Type B pancreatic cell (in vitro differentiated cells): ENCODE results near the gene MYDGF. TPM values are rescaled to one million over a fixed set of nuclear protein-coding genes. Genes with fewer than 3 reads are reported as not detected.

Experiments
- DNase-seq: peaks from one replicate; pipeline ENCODE4 v3.0.0; 2021; ENCODE audit warnings: mixed read lengths; ENCODE audit not compliant: unreplicated experiment; ENCODE audit errors: extremely low spot score
- H3K27ac Mint-ChIP-seq: 2 replicates; pipeline ENCODE4 v1.8.0; 2021; ENCODE audit warnings: mild to moderate bottlenecking, mixed read lengths
- H3K27me3 Mint-ChIP-seq: 2 replicates; pipeline ENCODE4 v1.8.0; 2021; ENCODE audit warnings: mixed read lengths
- H3K36me3 Mint-ChIP-seq: 2 replicates; pipeline ENCODE4 v1.8.0; 2021; ENCODE audit warnings: mixed read lengths
- H3K4me1 Mint-ChIP-seq: one replicate; pipeline ENCODE4 v1.8.0; 2021; ENCODE audit warnings: mixed read lengths; ENCODE audit not compliant: unreplicated experiment
- H3K4me3 Mint-ChIP-seq: 2 replicates; pipeline ENCODE4 v1.8.0; 2021; ENCODE audit warnings: mild to moderate bottlenecking, mixed read lengths
- H3K9me3 Mint-ChIP-seq: 2 replicates; pipeline ENCODE4 v1.8.0; 2021; ENCODE audit warnings: mixed read lengths
- total RNA-seq: library from RNA; stranded (reverse); gene quantifications from 2 replicates; pipeline ENCODE4 v1.2.1, GENCODE V29; 2021; ENCODE audit warnings: low replicate concordance
- TF ChIP-seq, protein P1 (sequence below): fragments of 200-600 bp; sonication (generic); conservative IDR thresholded peaks from 2 replicates; pipeline ENCODE4 v1.5.0; 2021; ENCODE audit warnings: antibody characterized with exemption, mild to moderate bottlenecking

Gene MYDGF
- total RNA-seq, 1 donor from 2014 or later = 57.5 TPM

GRCh38 chr19:4697304-4697703 lies 27.2 kb upstream of the MYDGF start:
- TF ChIP-seq, protein P1, sequence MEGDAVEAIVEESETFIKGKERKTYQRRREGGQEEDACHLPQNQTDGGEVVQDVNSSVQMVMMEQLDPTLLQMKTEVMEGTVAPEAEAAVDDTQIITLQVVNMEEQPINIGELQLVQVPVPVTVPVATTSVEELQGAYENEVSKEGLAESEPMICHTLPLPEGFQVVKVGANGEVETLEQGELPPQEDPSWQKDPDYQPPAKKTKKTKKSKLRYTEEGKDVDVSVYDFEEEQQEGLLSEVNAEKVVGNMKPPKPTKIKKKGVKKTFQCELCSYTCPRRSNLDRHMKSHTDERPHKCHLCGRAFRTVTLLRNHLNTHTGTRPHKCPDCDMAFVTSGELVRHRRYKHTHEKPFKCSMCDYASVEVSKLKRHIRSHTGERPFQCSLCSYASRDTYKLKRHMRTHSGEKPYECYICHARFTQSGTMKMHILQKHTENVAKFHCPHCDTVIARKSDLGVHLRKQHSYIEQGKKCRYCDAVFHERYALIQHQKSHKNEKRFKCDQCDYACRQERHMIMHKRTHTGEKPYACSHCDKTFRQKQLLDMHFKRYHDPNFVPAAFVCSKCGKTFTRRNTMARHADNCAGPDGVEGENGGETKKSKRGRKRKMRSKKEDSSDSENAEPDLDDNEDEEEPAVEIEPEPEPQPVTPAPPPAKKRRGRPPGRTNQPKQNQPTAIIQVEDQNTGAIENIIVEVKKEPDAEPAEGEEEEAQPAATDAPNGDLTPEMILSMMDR = no peak
- H3K9me3 Mint-ChIP-seq = no peaks in the 10 kb centered on the region
- H3K27me3 Mint-ChIP-seq = no peaks in the 10 kb centered on the region
- no peak for DNase-seq
- H3K4me1 Mint-ChIP-seq = no peaks in the 10 kb centered on the region
- H3K4me3 Mint-ChIP-seq = no peak overlapping the region
- H3K27ac Mint-ChIP-seq = no peak overlapping the region
- peaks cover 3% of the 10 kb centered on the region for H3K36me3 Mint-ChIP-seq

DNA sequence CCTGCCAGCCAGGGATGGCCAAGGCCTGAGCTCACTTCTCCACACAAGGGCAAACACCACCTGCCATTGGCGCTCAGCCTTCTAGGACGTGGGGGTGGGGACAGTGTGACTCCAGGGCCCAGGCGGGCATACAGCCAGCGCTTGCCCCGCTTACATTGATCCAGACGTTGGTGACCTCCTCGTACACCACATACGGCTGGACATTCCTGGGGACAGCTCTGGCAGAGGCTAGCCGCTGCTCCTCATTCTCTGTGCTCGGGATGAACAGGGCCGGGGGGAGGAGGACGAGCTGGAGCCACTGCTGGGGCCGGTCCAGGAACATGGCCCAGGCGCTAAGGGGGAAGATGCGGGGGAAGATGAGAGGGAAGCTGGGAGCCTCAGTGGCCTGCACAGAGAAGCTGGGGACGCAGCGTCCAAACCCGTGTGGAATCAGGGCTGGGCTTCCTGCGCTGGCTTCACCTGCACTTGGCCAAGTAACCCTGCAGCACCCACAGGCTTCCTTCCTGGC lies 25.1 kb upstream of the MYDGF start:
- Mint-ChIP-seq H3K36me3 (peaks cover 7% of the 10 kb centered on the region), H3K27me3 (no peaks in the 10 kb centered on the region), H3K4me1 (no peaks in the 10 kb centered on the region), H3K27ac (no peak overlapping the region), H3K9me3 (no peaks in the 10 kb centered on the region), H3K4me3 (no peak overlapping the region)
- no peak for DNase-seq
- TF ChIP-seq, protein P1 = no peak

DNA sequence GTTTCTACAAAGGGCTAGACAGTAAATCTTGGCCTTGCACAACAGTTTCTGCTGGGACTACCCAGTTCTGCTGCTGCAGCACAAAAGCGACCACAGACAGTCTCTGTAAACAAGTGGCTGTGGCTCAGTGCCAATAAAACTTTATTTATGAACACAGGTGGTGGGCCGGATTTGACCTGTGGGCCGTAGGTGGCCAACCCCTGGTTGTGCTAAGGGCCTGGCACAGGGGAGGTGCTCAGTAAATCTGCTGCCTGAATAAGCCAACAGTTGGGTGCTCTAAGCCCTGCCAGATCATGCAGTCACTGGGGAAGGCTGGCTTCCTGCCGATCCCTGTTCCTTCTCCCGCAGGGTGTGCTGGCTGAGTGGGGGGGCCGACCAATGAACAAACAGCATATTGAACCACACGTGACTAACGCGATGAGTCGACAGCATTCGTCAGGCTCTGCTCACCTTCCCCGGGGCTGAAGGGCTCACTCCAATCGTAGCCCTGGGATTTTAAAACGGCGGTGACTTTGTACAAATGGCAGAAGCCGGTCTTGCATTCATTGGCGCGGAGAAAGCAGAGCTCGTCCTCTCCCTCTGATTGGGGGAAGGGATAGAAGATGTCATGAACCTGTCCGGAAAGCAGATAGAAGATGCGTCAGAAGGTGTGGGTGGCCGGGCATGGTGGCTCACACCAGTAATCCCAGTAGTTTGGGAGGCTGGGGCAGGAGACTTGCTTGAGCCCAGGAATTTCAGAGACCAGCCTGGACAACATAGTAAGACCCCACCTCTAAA lies 24.3 kb upstream of the MYDGF start:
- peaks cover 7% of the 10 kb centered on the region for H3K36me3 Mint-ChIP-seq
- no peaks in the 10 kb centered on the region for H3K27me3 Mint-ChIP-seq
- no peak overlapping the region for H3K4me3 Mint-ChIP-seq
- TF ChIP-seq, protein P1 = no peak
- H3K27ac Mint-ChIP-seq = no peak overlapping the region
- no peaks in the 10 kb centered on the region for H3K4me1 Mint-ChIP-seq
- H3K9me3 Mint-ChIP-seq = no peaks in the 10 kb centered on the region
- no peak for DNase-seq

DNA sequence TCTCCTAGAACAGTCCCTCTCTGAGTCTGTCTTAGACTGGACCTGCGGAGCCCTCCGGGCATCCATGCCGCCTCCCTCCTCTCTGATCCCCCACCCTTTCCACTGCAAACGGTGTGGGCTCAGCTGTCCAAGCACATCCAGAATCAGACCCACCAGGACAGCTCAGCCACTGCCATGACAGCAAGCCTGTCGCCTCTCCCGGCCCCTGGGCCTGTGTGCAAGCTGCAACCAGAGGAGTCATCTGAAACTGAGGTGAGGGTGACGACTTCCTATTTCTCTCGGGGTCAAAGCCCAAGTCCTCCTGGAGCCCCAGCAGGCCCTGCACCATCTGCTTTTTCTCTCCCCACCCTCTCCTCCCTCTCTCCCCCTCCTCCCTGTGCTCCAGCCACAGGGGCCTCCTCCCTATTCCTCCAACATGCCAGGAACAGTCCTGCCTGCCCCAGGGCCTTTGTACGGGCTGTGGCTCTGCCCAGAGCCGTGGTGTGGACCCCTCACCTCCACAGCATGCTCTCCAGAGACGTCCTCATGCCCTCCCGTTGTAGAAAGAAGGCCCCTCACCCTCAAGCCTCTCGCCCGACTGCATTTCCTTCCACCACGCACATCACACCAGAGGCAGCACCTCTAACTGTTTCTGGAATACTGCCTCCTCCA lies 23.5 kb upstream of the MYDGF start:
- no peak overlapping the region for H3K27ac Mint-ChIP-seq
- no peak for DNase-seq
- no peaks in the 10 kb centered on the region for H3K27me3 Mint-ChIP-seq
- H3K4me1 Mint-ChIP-seq = no peaks in the 10 kb centered on the region
- no peaks in the 10 kb centered on the region for H3K9me3 Mint-ChIP-seq
- H3K4me3 Mint-ChIP-seq = no peak overlapping the region
- H3K36me3 Mint-ChIP-seq = peaks cover 7% of the 10 kb centered on the region
- TF ChIP-seq, protein P1 = no peak

- no peak overlapping the region for H3K4me3 Mint-ChIP-seq
- no peak for DNase-seq
- no peaks in the 10 kb centered on the region for H3K27me3 Mint-ChIP-seq
- TF ChIP-seq, protein P1 = no peak
- no peaks in the 10 kb centered on the region for H3K4me1 Mint-ChIP-seq
- no peaks in the 10 kb centered on the region for H3K9me3 Mint-ChIP-seq
- H3K27ac Mint-ChIP-seq = no peak overlapping the region
- peaks cover 7% of the 10 kb centered on the region for H3K36me3 Mint-ChIP-seq
Measured at GRCh38 chr19:4693078-4693350, 22.9 kb upstream of the MYDGF start.
